ENCODE measurements around the gene HMGN1.

Gene HMGN1, protein sequence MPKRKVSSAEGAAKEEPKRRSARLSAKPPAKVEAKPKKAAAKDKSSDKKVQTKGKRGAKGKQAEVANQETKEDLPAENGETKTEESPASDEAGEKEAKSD

GRCh38 chr21:39348355-39349210 lies at the start of gene HMGN1:
HMGN1 (minus strand) TSS chr21:39349088; CDS start chr21:39348917, 171 bp downstream.
- TF ChIP-seq CTCF (IDR thresholded peaks at IDR 0.05), result no peak

DNA sequence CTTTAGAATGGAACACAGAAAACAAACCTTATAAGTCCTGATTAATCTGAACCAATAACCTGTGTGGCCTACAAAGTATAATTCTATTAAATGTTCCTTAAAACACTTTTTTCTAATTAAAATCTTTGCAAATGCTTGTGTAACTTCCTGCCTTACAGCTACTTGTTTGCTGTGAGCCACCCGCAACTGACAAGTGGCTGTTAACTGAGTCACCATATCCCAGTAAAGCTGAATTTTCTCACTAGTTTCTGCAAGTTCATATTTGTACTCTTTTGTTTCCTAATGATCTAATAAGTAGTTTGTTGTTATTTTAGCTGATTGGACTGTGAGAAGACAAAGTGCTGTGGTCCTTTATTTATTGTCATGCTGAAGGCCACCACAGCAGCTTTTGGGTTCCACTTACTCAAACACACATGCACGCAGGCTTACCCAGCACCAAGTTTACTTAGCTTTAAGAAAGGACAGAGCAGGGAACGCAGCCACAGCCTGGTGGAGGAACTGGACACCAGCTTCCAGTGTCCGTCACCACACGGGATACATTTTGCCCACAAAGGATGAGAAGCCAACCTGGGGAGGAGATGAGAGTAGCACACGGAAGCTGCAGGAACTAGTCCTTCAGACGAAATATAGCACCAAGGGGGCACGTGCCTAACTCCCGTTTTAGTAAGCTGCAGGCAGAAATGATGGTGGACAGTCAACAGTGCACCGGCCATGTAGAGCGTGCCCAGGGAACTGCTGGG lies 48.9 kb upstream of the HMGN1 start:
- TF ChIP-seq CTCF (IDR thresholded peaks at IDR 0.05), result no peak

DNA sequence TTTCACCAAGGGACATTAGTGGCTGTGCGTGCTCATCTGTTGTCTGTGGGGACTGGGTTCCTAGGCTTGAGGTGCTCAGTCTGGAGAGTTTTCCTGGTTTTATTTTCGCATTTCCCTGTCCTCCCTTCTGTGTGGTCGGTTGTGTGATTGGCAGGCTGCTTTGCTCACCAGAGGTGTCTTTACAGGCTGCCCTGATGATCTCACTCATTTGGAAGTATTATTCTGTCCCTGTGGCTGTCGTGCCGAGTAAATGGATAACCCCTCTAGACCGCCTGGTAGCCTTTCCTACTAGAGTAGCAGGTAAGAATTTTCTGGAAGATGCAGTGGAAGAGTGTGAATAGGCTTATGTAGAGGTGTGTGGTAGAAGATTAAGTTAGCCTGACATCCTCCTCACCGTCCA lies 44.1 kb upstream of the HMGN1 start:
- TF ChIP-seq CTCF (IDR thresholded peaks at IDR 0.05), result no peak

- TF ChIP-seq CTCF (IDR thresholded peaks at IDR 0.05), result no peak
These were observed 41.4 kb upstream of the HMGN1 start for GRCh38 chr21:39390212-39390765.

GRCh38 chr21:39388811-39389155 lies 39.9 kb upstream of the HMGN1 start:
- peak; percentile 7; the same call in 1 of the 2 replicates for TF ChIP-seq CTCF (IDR thresholded peaks at IDR 0.05)

DNA sequence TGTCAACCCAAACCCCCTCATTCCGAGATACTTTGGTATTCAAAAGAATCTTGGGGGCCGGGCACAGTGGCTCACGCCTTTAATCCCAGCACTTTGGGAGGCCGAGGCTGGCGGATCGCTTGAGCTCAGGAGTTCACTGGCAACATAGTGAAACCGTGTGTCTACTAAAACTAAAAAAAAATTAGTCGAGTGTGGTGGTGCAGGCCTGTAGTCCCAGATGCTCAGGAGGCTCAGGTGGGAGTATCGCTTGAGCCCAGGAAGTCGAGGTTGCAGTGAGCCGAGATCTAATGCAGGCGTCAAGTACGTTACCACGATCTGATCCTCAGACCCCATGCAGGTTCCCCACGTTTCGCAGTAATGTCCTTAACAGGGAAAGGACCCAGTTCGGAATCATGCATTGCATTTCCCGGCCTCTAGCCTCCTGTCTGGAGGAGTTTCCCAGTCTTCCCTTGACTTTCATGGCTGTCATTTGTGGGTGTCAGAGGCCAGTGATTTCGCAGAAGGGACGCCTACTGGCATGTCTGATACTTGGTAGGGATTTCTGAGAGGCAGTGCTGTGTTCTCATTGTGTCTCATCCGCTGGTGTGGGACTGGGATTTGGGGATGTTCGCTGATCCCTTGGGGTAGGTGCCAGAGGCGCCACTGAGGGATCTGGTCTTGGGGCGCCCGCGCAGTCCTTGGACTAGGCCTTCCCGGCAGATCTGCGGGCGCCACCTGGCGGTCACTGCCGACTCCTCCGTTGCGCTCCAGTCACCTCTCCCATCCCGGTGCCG lies 39.3 kb upstream of the HMGN1 start:
- peak; percentile 83 for TF ChIP-seq CTCF (IDR thresholded peaks at IDR 0.05)

- TF ChIP-seq CTCF (IDR thresholded peaks at IDR 0.05), result no peak
These were observed 38.7 kb upstream of the HMGN1 start for GRCh38 chr21:39387461-39388037.
